ENCODE data around the gene SEC16B.

The SEC16B gene

DNA sequence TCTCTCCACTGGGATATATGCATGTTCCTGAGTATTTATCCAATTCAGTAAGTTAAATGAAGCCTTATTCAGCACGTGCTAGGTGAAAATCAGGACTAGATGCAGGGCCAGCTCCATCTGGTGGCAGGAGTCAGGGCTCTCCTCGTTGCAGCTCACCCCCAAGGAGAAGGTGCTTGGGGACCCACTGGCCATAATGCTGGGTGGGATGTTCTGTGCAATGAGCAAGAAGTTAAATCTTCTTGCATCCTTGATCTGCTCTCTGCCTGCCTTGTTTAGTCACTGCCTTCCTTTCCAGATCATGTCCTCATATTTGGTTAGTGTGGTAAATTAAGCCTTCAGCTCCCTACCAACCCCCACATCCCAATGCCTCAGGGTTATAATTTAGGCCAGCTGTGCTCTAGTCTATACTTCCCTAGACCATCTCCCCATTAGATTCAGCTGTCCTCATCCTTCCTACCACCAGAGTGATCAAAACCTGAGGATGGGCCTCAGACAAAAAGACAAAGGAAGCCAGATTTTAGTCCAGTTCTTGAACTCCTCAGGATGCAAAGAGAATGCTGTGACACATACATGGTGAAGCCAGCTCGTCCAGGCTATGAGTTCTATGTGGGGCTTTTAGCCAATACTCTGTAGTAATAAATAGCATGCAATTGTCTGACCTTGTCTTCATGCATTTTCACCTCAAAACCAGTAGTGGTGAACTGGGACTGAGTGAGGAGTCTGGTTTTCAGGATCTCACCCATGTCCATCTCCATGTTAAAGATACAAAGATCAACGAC lies 55.9 kb downstream of the SEC16B start:
- DNase-seq (ENCODE audit: low read depth in 3 of 3): no peak

- DNase-seq (ENCODE audit: low read depth in 3 of 3): no peak
Measured at GRCh38 chr1:177912991-177913390, 56.9 kb downstream of the SEC16B start.

DNA sequence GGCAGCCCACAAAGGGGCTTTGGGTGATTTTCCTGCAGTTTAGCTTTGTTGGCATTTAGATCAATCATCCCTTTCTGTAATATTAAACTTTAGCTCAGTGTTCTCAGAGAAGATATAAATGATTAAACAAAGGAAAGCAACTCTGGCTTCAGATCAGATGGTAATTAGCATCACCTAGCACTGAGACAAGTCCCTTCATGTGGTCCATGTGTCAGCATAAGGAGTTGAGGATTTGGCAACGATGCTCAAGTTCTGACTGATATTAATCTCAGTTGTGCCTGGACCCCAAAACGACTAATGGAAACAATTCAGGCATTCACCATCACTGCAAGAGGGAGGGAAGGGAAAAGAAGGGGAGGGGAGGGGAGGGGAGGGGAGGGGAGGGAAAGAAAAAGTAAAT lies 60.4 kb downstream of the SEC16B start:
- no peak for DNase-seq (ENCODE audit: low read depth in 3 of 3)

GRCh38 chr1:177907000-177907399 lies 62.9 kb downstream of the SEC16B start:
- DNase-seq (ENCODE audit: low read depth in 3 of 3): no peak

DNA sequence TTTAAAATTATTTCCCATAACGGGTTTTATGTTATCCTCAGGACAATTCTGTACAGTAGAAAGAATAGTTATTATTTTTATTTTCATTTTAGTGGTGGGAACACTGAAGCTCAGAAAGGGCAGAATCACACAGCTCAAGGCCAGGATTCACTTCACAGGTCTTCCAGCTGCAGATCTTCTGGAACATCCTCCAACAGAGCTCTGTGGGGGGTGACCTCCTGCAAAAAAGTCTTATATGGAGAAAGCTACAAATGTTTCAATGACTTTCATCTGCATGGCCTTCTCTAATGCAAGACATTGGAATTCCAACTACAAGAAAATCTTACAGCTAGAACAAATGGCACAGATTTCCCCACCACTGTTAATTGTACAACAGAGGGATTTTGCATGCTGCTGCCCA lies 64.2 kb downstream of the SEC16B start:
- no peak for DNase-seq (ENCODE audit: low read depth in 3 of 3)

DNA sequence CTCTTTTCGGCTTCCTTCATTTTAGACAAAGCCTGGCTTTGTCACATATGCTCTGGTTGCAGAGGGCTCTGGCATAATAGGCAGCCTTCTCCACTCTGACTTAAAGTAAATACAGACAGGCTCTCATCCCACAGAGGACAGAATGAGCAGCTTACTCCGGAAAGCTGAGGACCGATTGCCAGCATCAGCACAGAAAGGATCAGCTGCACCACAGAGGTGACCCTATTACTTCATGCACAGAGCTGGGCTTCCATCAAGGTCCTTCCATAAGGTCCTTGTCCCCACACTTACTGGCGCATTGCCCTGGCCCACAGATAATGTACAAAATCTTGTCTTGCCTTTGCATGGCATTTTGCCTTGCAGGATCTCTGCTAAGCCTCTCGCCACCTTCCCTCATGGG lies 67.6 kb downstream of the SEC16B start:
- no peak for DNase-seq (ENCODE audit: low read depth in 3 of 3)

GRCh38 chr1:177897998-177898654 lies 71.7 kb downstream of the SEC16B start:
- no peak for DNase-seq (ENCODE audit: low read depth in 3 of 3)

GRCh38 chr1:177897281-177897997 lies 72.4 kb downstream of the SEC16B start:
- no peak for DNase-seq (ENCODE audit: low read depth in 3 of 3)

Data from stimulated activated CD4-positive, alpha-beta T cell treated with anti-CD3 and anti-CD28 coated beads, TNF-alpha, amount 100 ng/mL, for 4 hours (primary cell).